A549 treated with DMSO at 1 μM for 4 hours (cell line): ENCODE measurements around the gene BRCA1. TPM values are rescaled to one million over a fixed set of nuclear protein-coding genes. Genes with fewer than 3 reads are reported as not detected.

Experiments used
- total RNA-seq: library from RNA; stranded (reverse); fragments of 200-300 nt; extraction: Qiagen RNA extraction; gene quantifications from 5 replicates; pipeline ENCODE4 v1.2.3, GENCODE V29; 2022; ENCODE audit warnings: low read depth

BRCA1 gene
- total RNA-seq = 23.8 to 30.9 TPM (median 30.3 TPM) in 5 replicates

GRCh38 chr17:43125133-43125966 is at the start of gene BRCA1:
Gene BRCA1 (minus strand): TSS chr17:43125364. CDS start chr17:43124096, 1,268 bp downstream.

DNA sequence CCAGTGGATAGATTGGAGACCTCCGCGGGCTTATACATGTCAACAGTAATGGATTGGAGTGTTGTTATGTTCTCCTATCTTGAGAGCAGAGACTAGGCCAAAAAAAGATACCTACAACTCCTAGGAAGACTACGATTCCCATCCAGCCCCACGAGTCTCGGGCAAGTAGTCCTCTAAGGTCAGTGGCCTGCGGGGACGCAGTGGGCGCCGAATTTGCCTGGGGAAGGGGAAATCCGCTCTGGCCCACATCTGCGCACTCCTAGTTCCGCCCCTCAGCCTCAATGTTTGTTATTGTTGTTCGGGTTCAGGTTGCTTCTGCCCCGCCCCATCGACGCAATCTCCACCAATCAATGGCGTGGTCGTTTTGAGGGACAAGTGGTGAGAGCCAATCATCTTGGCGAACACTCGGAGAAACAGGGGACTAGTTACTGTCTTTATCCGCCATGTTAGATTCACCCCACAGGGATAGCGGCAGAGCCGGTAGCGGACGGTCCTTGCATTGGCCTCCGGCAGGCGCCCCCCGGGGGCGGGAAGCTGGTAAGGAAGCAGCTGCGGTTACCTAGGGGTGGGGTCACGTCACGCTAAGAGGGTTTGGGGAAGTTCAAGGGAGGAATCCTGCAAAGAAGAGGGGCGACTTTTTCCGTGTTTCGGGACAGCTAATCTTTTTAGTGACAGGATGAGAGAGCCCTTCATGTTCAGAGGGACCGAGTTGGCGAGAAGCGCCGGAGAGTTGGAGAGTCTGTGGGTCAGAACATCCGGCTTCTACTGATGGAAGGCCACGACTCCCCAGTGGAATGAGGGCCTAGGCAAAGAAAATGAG is 45.8 kb upstream of the BRCA1 start, which contains the start of gene NBR1:
TSS of gene NBR1 (plus strand) at position 449 of the 820 bp plus-strand sequence. CDS start 4,586 bp downstream, outside the sequence.

DNA sequence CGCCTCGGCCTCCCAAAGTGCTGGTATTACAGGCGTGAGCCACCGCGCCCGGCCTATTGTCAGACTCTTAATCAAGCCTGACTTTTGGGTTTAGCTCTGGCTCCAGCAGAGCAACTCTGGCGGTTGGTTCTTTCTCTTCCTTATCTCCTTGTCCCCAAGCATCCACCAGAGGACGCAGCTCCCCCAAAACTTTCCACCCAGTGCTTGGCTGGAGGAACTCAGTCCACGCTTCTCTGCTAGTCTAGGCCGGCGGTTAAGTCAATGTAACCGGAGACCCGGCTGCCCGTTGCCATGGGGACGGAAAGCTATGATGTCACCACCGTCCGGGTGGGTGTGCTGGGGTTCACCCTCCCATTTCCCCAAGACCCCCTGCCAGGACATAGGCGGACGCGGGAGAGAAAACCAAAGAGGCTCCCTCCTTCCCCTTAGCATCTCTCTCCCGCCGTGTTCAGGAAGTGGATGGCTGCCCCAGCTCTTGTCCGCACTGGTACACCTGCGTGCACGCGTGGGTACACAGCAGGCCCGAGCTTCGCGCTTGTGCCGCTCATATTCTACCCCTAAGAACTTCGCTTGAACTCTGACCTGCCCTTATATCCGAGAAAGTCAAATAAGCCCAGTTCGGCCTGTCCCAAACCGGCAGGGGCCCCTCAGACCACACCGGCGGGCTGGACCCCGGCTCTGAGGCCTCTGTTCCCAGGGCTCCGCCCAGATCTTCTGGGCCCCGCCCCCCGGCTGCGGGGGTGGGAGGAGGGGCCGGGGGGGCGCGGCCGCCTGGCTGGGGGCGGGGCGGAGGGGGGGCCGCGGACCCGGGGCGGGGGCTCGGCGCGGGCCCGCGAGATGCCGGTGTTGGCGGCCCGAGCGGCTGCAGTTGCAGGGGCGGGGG is 100.5 kb downstream of the BRCA1 start, which contains the start of gene RND2:
TSS of gene RND2 (plus strand) at position 825 of the 883 bp plus-strand sequence. CDS start 117 bp downstream, outside the sequence.

DNA sequence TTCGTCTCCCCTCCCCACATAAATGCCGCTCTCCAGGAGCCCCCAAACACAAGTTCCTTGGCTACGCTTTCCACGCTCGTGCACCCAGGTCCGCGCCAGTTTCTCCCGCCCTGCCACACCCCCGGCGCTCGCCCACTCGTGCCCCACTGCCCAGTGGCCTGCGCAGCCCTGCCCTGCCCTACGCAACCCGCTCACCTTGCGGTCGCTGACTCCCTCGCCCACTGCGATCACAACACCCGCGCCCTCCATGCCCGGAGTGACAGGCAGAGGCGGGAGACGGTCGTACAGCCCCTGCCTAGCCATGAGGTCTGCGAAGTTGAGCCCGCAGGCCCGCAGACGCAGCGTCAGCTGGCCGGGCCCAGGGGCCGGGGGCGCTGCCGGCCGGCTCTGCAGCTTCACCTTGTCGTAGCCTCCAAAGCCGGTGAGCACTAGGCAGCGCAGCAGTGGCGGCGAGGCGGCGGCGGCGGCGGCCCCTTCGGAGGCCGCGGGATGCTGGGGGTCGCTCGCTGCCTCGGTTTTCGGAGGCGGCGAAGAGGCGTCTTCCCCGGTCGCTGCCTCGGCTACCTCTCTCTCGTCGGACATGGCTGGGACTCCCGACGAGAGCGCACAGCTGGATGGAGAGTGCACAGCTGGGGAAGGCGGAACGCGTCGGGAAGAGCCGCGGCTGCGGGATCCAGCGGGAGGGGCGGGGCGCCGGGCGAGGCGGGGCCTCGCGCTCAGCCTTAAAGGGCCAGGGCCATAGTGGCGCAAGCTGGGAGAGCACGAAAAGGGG is 103.2 kb downstream of the BRCA1 start, which contains the start of gene VAT1:
TSS of gene VAT1 (minus strand) at position 645 of the 772 bp plus-strand sequence. CDS start at position 582, 63 bp downstream.

GRCh38 chr17:43006639-43007551 is 118.3 kb downstream of the BRCA1 start, which contains the start of gene IFI35:
Gene IFI35 (plus strand): TSS chr17:43006784. CDS start chr17:43006948, 164 bp downstream.

DNA sequence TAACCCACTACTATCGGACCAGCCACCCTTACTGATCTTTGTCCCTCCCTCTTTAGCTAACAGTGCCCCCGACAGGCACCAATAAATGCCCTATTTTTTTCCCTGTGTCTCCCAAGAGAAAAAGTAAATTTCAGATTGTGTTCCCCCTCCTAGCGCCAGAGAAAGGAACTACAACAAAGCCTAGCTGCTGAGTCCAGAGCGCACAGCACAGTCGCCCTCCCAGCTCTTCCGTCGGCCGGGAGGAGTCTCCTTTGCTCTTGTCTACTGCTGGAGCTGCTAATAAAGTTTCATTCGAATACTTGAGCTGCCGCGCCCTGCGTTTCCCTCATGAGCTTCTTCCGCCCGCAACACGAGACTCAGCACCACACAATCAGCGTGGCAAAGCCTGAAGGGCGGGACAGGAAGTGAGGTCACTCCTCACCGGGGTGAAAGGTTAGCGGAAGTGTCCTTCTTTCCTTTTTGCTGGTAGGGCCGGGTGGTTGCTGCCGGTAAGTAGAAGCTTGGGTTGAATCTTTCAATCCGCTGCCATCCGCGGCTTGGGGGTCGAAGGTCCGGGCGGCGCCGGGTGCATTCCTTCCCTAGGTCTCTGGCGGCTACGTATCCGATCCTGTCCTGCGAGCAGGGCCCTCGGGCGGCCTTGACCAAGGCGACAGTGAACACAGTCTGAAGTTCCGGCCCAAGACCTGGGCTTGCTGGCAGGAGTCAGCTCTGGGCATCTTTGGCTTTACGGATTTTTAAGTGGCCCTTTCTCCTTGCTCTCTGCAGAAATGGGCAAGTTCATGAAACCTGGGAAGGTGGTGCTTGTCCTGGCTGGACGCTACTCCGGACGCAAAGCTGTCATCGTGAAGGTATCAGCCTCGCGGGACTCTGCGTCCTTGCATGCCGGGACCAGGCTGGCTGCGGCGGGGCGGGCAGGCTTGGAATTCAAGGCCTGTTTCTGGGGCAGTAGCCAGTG is 126.9 kb downstream of the BRCA1 start, which contains the start of gene RPL27:
TSS of gene RPL27 (plus strand) at position 436 of the 955 bp plus-strand sequence. CDS start at position 768, 332 bp downstream.

Other genes starting within 250 kb of the BRCA1 start
- not detected in 5 replicates for gene G6PC1, start 224.6 kb downstream of the BRCA1 start, total RNA-seq
- gene AARSD1, start 160.9 kb downstream of the BRCA1 start, total RNA-seq = 45.7 to 63.2 TPM (median 55.6 TPM) in 5 replicates
- 0.84 to 1.5 TPM (median 0.89 TPM) in 5 replicates for gene PTGES3L, start 145.3 kb downstream of the BRCA1 start, total RNA-seq
- 21.4 to 22.5 TPM (median 21.9 TPM) in 5 replicates for gene RUNDC1, start 144.8 kb downstream of the BRCA1 start, total RNA-seq
- 2,855 to 3,764 TPM (median 2,988 TPM) in 5 replicates for gene RPL27, start 126.9 kb downstream of the BRCA1 start, total RNA-seq
- gene IFI35, start 118.6 kb downstream of the BRCA1 start, total RNA-seq = 16.9 to 21.8 TPM (median 17.9 TPM) in 5 replicates
- gene VAT1, start 103.0 kb downstream of the BRCA1 start, total RNA-seq = 214 to 226 TPM (median 218 TPM) in 5 replicates
- gene RND2, start 100.1 kb downstream of the BRCA1 start, total RNA-seq = 0.10 to 0.16 TPM (median 0.12 TPM) in 5 replicates
- 38.9 to 52.0 TPM (median 47.8 TPM) in 5 replicates for gene NBR1, start 45.9 kb upstream of the BRCA1 start, total RNA-seq
- gene TMEM106A, start 86.5 kb upstream of the BRCA1 start, total RNA-seq = 1.0 to 1.6 TPM (median 1.4 TPM) in 5 replicates
- not detected in 5 replicates for gene CCDC200, start 103.3 kb upstream of the BRCA1 start, total RNA-seq
- gene RNU2-1, start 108.6 kb upstream of the BRCA1 start, total RNA-seq = not detected in 5 replicates